Stimulated activated CD8-positive, alpha-beta memory T cell treated with anti-CD3 and anti-CD28 coated beads, Interleukin-4, amount 100 ng/mL, for 24 hours (primary cell): ENCODE data around the gene GDAP1L1.
"Not testable (repeated sequence)": the region's sequence is repeated elsewhere in the genome, so short reads cannot be mapped to it uniquely, and the experiment has no call there.

Source experiments
- DNase-seq: peaks from one replicate; pipeline ENCODE4 v3.0.0-alpha.2; 2020; ENCODE audit warnings: low read depth

GDAP1L1 gene

DNA sequence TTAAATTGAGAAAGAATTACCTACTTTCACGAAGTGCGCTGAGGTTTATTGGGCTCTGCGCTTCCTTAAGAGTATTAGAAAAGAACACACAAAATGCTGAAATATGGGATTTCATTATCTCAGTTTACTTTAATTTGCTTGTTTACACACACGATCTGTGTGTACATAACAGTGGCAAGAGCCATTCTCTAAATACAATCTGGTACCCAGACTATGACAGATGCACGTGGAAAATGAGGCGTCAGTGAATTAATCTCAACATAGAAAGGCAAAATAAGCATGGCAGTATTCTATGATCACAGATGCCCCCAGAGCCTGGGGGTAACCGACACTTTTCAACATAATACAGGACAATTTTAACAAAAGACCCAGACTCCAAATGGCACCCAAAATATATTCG lies 55.6 kb downstream of the GDAP1L1 start:
- DNase-seq = no peak

DNA sequence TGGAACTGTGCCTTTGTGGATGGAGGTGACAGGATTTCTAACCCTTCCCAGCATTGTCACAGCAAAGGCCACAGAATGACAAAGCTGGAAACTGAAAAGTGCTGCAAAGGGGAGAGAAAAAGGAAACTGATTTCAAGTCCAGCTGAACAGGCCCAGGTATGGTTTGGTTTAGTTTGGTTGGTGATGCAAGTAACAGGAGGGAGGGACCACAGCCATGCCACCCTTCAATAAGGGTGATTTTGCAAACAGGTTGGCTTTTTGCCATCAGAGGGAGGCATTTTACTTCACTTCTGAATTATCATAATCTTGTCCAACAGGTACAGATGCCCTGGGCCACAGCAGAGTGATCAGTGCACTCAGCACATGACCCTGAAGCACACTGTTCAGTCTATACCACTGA lies 57.3 kb downstream of the GDAP1L1 start:
- DNase-seq = no peak

DNA sequence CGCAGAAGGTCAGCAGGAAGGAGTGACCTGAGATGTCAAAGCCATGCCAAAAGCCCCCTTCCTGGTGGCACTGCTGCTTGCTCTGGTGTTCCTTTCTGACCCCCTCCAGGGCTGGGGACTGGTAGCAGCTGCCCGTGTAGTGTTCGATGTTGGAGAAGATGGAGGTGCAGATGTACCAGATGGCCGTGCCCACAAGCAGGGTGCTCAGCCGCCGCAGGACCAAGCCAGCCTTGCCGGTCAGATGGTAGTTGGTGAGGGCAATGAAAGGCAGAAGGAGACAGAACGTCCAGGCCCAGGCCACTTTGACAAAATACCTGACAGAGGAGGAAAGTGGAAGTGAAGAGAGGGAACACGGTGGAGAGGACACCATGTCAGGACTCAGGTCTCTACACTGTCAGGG lies 59.8 kb downstream of the GDAP1L1 start:
- no peak for DNase-seq

DNA sequence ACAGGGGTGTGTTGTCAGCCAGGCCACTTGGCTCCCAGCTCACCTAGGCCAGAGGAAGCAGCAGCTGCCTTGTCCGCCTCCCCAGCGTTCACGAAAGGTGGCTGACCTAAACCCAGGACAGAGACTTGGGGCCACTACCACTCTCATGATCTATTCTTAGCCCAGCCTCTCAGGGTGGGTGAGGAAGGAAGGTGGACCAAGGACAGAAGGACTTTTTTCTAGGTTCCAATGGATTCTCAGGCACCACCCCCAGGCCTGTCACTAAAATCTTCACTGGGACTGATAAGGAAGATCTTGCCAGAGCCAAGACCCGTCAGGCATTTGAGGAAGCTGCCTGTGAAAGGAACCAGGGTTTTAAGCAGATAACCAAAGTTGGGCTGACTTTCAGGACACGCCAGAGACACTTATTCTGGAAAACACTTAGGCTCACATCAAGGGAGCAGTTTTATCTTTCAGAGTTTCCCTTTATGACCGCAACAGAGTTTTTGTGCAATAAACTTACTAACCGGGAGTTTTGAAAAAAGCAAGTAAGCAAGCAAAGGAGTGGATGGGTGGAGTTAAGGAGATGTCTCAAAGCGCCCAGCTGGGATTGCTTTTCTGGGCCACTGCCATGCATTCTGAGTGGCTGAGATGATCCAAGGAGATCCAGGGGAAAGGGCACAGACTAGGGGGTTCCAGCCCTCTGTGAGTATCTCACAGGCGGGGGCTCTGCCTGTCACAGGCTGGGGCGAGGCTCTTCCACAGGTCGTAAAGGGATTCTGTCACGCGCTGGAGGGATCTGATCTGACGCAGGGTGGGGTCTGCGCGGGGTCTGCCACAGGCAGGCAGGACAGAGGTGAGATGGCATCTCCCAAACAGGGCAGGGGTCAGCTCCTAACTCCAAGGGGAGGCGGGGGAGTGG lies 62.9 kb downstream of the GDAP1L1 start:
- DNase-seq = no peak

DNA sequence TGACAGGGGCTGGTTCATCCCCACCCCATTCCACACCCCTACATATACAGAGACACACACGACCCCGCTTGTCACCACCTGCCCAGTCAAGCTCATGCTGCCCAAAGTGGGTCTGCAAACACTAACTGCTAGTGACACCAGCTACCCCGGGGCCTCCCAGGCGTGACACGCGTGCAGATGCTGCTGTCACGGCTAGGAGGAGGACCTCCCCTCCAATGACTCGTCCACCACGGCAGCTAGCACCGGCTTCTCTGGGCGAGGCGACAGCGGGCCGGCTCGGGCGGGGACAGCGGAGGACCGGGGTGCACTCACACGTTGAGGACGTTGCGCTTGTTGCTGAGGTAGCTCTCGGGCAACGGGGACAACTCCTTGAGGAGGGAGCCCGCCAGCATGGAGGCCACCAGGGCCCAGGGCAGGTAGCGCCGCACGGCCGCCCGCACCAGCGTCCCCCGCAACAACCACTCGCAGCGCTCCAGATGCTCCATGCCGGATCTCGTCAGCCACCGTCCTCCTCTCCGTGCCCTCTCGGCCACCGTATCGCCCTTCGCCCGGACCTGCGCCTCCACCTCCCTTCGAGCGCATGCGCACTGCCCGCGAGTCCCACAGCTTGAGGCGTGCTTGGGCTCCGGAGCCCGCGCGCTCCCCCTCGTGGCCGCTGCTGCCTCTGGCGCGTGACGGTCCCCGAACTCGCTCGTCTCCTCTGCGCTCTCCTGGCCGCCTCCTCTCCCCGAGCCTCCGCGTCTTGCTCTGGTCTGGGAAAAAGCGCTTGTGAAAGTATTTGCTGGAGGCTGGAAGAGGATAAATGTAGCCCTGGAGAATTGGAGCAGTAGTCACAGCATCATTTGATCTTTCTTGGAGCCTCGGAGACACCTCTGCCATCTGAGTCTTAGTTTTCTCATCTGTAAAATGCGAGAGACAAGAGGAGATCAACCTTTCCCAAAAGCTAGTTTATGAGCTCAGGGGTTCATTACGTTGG lies 63.8 kb downstream of the GDAP1L1 start, which contains the start of gene FITM2:
Gene FITM2, minus strand, starts transcription at position 539 of the 976 bp plus-strand sequence. Its CDS starts 54 bp downstream, at position 485.
- DNase-seq = peak; percentile 97

DNA sequence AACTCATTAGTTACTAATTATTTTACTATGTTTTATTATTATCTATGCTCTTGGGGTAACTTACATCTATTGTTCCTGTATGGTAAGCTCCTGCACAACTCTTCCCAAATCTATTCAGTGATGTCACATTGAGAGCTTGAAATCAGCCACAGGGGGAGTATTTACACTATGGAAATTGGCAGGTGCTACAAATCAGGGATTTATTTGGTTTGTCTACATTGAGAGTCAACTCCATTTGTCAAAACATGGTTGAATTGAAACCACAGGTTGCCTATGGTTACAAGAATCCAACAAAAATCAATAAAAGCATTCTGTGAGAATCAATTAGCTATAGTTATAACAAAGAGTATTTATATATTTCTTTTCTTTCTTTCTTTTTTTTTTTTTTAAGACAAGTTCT lies 67.8 kb downstream of the GDAP1L1 start:
- DNase-seq = no peak

DNA sequence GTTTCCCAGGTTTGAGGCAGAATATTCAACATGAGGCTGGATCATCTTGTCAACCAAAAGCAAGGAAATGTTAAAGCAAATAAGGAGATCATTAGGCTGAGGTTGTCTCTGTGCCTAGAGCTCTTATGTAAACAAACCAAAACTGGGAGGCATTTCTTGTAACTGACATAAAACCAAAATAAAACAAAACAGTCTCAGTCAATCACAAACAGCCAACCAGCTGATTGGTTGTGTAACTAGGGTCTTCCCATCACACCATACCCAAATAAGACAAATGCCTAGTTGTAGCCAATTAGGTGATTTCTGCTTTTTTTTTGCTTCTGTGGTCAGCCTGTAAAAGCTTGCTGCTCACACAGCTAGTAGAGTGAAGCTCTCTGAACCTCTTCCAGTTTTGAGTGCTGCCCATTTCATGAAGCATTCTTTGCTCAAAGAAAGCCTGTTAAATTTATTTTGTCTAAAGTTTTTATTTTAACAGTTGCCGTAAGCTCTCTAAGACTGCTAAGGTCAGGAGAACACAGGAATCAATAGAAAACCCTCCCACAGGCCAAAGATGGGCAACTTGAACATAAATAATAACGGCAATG lies 72.8 kb downstream of the GDAP1L1 start:
- no peak for DNase-seq

DNA sequence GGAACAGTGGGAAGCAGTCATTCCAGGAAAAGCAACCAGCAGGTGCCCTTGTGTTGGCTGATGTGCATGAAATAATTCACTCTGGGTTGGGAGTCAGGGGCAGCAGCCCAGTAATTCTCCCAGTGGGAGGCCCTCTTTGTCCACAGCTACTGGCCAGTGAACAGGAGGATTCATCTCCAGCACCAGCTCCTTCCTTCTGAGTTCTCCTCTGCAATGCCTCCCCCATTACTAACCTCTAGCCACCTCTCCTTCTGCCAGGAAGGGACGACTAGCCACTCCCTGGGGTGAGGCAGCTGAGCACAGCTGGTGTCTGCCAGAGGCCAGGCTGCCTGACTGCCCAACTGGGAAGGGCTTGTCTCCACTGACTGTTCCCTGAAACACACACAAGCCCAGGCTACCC lies 77.2 kb downstream of the GDAP1L1 start:
- DNase-seq = no peak

DNA sequence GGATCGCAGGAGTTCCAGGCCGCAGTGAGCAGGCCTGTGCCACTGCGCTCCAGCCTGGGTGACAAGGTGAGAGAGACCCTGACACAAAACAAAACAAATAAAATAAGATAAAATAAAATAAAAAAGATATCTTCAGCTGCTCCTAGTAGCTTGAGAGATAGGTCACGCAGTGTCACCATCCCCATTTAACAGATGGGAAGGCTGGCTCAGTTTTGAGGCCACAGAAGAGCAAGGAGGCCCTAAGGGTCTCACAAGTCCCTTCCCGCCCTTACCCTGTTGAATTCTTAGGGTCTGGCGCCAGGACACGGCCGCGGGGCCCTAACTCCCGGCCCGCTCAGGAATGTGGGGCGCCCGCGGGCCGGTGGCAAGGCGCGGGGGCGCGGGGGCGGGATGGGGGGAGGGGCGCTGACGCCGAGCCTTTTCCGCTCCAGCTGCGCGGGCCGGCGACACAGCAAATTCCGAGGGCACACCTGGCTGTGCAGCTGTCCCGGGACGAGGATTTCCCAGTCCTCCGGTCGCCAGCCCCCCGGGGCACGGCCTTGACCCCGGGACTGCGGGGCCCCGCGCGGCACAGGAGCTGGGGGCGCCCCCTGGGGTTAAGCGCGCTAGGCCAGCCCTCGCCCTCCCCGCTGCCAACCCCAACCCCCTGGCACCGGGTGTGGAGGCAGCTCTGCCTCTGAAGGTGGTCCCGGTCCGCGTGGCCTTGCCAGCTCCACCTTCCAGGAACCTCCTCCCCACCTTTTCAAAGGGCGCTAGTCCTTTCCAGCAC lies 79.5 kb downstream of the GDAP1L1 start:
- no peak for DNase-seq

DNA sequence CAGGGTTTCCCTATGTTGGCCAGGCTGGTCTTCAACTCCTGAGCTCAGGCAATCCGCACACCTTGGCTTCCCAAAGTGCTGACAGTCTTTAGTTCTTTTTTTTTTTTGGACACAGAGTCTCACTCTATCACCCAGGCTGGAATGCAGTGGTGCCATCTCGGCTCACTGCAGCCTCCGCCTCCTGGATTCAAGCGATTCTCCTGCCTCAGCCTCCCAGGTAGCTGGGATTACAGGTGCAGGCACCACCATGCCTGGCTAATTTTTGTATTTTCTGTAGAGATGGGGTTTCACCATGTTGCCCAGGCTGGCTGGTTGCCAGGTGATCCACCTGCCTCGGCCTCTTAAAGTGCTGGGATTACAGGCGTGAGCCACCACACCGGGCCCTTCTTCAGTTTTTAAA lies 80.6 kb downstream of the GDAP1L1 start:
- DNase-seq = not testable (repeated sequence)

DNA sequence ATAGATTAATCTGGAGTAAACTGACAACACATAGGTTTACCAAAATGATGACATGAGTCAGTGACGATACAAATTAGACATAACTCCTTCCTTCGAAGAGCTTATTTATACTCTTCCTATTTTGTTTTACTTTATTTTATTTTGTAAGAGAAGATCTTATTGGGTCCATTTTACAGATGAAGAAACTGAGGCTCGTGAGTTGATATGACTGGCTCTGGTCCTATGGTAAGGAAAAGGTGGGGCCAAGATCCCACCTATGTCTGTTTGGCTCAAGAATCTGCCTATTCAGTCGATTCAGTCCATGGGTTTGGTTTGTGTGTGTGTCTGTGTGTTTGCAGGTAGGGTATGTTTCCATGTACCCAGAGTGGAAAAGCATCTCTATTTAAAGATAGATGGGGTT lies 81.3 kb downstream of the GDAP1L1 start:
- no peak for DNase-seq
